NCI-H69 (cell line): ENCODE data around the gene SFXN5.
A peak's percentile ranks its signal among the peaks of the same experiment; 100 is the strongest.
"Not testable (repeated sequence)": the region's sequence is repeated elsewhere in the genome, so short reads cannot be mapped to it uniquely, and the experiment has no call there.

Experiments used
- DNase-seq: peaks from one replicate; lab custom pipeline; 2025; lab: John Stamatoyannopoulos, UW

The SFXN5 gene

GRCh38 chr2:73077424-73077795 lies 5.9 kb upstream of the SFXN5 start:
- no peak for DNase-seq

- no peak for DNase-seq
Observed at GRCh38 chr2:73076701-73077423, 5.3 kb upstream of the SFXN5 start.

DNA sequence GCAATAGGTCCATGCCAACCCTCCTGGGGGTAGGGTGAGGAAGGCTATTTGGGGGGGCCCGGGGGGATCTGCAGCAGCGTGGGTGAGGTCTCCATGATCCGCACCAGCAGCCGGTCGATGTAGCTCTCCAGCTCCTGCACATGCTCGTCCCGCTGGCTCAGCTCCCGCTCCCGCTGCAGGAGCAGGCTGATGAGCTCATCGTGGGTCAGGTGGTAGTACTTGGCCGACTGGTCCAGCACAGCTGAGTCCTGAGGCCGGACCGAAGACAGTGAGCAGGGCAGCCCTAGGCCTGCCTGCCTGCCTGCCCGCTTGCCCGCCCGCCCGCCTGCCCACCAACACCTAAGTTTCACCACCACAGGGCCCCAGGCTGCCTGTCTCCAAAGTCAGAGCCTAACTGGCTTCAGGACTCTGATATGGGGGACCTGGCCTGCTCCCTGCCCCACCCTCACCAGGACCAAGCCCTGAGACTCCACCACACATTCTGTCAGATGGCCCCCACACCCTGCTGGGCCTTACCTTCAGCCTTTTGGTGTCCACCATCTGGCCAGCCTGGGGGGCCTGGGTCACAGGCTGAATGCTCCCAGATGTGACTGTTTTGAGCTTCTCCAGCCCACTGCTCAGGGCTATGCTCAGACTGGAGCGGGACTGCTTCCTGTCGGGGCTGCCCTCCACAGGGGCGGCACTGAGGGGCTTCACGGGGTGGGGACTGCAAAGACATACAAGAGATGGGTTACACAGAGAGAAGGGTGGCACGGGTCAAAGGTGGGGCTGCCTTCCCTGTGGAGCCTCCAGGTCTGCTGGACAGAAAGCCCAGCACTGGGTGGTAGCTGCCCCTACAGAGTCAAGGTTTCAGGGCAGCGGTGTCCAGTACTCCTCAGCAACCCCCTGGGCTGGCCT lies 4.2 kb upstream of the SFXN5 start:
- no peak for DNase-seq

GRCh38 chr2:73074110-73075069 lies 2.9 kb upstream of the SFXN5 start:
- no peak for DNase-seq

DNA sequence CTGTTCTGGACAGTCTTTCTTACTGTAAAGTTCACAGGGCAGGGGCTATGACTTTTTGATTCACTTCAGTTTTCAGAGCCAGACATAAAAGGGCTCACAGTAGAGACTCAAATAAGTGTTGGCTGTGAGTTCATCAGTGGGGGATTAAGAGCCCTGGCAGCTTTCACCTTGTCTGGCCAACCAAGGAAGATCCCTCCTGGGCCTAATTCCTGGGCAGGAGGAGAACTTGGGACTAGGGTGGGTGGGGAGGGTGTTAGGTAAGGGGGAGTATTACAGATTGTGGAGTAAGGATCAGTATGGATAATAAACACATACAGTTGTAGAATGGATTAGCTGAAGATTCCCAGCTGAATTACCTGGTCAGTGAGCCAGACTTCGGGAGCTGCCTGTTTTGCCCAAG lies 904 bp upstream of the SFXN5 start:
- DNase-seq = no peak

GRCh38 chr2:73072129-73072395 lies 550 bp upstream of the SFXN5 start:
- DNase-seq = no peak

GRCh38 chr2:73070643-73071359 lies 711 bp downstream of the SFXN5 start:
- DNase-seq = peak; percentile 54

DNA sequence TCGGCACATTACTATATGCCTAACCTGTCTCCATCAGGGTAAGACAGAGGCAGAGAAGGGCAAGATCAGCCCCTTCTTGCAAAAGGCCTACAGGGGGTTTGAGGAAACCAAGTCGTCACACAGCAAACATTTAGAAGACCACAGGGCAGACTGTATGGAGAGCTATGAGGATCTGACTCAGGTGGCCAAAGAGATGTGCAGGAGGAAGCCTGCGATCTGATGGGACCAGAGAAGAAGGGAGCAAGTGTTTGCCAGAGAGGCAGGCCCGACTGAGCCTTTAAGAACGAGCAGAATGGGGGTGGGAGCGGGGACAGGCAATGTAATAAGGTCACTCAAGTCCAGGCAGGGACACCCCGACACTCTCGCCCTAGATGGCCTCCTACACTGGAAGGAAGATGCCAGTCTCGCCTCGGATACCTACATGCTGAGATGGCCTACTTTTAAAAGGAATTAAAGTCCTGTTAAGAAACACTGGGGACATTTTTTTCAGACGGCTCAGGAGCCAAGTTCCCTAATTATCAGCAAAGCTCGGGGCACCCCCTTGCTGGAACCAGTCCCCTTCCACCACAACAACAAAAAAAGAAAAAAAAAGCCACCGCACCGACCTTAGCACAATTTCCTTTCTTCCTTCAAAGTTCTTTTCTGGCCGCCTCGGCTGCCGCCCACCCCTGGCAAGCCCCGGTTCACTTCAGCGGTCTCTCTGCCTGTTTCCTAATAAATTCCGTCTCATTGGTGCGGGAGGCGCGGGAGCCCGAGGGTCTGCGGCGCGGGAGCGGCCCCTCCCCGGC lies 1.5 kb downstream of the SFXN5 start:
- no peak for DNase-seq

DNA sequence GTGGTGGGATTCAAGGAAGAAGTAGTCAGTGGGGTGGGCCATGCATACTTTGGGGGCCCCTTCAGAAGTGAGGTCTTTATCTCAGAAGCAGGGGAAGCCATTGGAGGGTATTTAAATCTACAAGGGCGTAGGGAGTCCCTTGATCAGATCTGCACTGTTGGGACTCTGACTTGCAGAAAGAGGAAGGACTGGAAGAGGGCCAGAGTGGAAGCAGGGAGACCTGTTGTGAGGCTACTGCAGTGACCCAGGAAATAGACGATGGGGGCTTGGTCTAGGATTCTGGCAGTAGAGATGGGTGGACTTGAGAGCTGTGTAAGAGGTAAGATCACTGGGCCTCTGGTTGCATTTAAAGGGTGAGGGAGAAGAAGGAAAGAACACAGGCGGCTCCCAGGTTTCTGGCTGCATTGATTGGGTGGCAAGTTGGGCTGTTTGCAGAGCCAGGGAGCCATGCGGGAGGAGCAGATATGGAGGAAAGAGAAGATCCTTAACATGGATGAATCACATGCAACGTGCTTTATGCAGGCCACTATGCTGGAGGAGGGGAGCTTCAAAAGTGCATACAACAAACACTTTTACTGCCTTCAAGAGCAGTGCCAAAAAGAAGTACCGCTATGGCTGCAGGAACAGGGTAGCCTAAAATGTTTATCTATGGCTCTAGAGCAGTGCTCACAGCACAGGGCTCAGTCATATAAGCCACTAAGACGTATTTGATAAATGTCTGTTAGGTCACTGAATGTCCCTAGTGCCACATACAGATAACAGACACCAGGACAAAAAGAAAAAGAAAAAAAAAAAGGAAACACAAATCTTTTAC lies 2.3 kb downstream of the SFXN5 start:
- DNase-seq = no peak

DNA sequence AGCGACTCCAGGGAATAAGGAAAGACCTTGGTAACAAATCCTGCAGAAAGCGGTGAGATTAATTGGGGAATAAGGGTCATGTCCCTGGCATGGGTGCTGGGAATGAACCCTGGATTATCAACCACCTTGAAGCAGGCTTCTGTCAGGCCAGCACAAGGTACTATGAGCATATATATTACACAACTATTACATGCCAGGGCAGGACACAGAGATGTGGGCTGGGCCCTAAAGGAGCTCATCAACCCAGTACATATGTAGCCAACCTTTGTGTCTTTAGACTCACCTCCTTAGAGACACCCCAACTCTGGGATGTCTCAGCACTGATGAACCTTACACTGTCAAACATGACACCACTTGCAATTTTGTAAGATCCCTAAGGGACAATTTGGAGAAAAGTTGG lies 3.4 kb downstream of the SFXN5 start:
- no peak for DNase-seq

- DNase-seq = no peak
Observed at GRCh38 chr2:73067043-73067442, 4.5 kb downstream of the SFXN5 start.

GRCh38 chr2:73065070-73065469 lies 6.4 kb downstream of the SFXN5 start:
- not testable (repeated sequence) for DNase-seq

DNA sequence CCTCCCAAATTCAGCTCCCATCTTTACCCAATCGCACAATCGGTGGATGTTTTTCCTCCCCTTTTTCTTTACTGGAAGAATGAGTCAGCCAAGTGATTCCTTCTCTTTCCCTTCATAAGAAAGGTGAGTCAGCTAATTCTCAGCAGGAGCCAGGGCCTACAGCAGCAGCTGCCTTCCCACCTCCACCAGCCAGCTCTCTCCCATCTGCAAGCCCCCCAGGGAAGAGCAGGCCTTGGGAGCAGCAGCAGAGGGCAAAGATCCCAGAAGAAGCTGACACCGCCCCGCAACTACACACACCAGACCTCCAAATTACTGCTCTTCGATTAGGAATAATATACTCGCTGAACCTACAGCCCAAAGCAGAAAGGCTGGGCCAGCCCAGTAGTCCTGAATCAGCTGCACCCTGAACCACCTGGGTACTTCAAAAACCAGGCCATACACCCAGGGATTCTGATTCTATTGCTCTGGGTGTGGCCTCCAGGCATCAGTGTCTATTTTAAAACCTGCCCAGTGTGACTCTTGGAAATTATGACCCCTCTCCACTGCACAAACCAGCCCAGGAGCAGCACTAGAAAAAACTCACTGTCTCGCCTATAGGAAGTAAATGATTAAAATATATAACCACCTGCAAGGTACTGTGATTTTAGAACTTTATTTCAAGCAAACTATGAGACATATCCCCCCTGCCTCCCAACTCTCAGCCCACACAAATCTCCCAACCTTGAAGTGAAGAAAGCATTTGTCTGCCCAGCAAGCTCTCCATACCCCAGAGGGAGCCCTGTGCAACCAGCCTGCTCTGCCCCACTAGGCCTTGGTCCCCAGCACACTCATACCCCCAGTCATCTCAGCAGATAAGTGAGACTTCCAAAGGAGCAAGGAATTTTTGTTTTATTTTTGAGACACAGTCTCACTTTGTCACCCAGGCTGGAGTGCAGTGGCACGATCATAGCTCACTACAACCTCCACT lies 7.3 kb downstream of the SFXN5 start:
- peak; percentile 57 for DNase-seq

GRCh38 chr2:73063472-73063871 lies 8.0 kb downstream of the SFXN5 start:
- DNase-seq = no peak

DNA sequence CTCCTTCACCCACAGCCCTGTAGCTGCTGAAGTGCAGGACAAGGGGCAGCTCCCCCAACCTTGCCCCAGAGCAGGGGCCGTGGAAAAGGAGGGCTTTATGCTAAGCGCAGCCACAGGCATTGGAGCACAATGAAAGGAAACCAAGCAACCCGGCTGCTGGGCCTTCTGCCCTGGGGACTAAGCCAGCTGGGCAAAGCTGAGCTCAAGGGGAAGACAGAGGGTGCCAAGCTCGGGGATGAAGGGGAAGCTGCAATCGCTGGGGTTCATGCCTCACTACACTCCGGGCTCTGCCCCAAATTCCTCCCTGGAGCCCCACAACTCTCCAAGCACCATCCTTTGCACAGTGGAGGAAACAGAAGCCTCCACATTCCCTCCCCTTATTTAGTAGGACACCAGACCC lies 12.4 kb downstream of the SFXN5 start:
- DNase-seq = no peak

DNA sequence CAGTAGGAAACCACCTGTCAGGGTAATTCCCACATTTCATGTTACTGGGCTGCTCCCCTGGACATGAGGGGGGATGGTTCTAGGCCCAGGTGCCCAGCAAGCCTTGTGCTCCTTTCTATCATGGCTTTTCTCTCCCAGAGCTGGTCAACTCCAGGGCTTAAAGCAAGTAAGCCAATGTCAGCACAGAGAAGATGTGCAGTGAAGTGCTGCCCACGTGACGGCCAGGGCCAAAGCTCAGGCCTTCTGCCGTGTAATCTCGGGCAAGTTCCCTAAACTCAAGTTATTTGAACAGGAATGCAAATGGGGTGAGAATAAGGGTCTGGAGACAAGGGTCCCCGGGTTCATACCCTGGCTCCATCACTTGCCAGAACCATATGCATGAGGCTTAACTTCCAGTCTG lies 16.5 kb downstream of the SFXN5 start:
- no peak for DNase-seq

DNA sequence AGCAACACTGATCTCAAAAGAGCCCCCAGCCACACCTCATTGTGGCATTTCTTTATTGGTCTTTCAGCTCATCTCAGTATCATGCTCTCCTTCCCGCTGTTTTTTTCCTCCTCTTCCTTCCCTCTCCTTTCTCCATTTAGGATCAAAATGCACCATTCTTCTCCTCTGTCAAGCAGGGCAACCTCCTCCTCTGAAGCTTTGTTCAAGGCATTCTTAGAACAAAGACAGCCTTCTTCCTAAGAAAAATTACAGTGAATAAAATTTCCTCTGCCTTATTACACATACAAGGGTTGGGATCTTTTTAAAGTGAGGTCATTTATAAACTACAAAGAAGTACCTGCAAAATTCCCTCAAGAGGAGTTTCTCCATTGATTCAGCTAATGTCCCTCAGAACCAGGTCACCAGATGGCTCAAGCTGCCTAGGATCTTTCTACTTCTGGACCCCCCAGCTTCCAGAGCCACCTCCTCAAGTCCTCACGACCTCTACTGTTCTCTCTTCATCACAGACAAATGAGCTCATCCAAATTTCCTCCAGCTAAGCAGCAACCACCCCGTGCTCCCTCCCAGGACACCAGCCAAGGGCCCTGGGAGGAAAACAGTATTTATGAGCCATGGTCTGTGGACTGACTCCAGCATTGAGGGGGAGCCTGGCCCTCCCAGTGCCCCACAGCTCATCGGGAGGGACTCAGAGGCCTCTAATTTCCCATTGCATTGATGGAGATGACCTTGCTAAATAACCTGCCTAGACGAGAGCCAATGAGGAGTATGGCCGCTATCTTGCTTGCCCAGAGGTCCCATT lies 18.0 kb downstream of the SFXN5 start:
- no peak for DNase-seq

DNA sequence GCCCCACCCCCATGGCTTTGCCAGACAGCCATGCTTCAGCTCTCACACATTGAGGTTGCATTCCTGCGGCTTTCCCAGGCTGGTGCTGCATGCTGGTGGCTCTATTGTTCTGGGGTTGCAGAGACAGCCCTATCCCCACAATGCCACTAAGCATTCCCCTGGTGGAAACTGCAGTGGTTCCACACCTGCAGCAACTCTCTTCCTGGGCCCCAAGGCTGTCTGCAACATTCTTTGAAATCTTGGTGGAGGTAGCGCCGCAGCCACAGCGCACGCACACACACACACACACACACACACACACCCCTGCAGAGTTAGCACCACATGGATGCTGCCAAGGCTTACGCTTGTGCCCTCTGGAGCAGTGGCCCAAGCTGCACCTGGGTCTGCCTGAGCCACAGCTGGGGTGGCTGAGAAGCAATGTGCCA lies 21.4 kb downstream of the SFXN5 start:
- peak; percentile 1 for DNase-seq
